T47D (cell line): Measurements from ENCODE around the gene NUP107.
"Not testable (repeated sequence)": the region's sequence is repeated elsewhere in the genome, so short reads cannot be mapped to it uniquely, and the experiment has no call there.

Experiments used
- DNase-seq, 2 experiments: peaks; one replicate each; pipeline versions ENCODE4 v3.0.0 to v3.0.0-alpha.2; 2011 to 2012; ENCODE audit warnings: low read depth in 1 of 2, low spot score in 1 of 2
- JUND ChIP-seq: IDR thresholded peaks from 2 replicates; pipeline ENCODE4 v1.6.1; 2012; ENCODE audit warnings: low read depth
- in situ Hi-C: cut with HindIII; loops from 2 replicates; pipeline ENCODE4 v1.10.0; 2016; ENCODE audit warnings: low sequenced_read_pairs, low pct_unique_long_range_greater_than_20kb

Gene NUP107

GRCh38 chr12:68673788-68674187, 13.0 kb upstream of the NUP107 start:
- in situ Hi-C loops, result no loop called here
- no peak for DNase-seq
- TF ChIP-seq JUND, result no peak

- DNase-seq, result no peak
- in situ Hi-C loops, result no loop called here
- TF ChIP-seq JUND, result no peak
Measured at GRCh38 chr12:68674376-68674775, 12.4 kb upstream of the NUP107 start.

GRCh38 chr12:68675101-68675842, 11.5 kb upstream of the NUP107 start:
- in situ Hi-C loops, result no loop called here
- DNase-seq, result no peak
- TF ChIP-seq JUND, result no peak

- DNase-seq, in situ Hi-C loops: not testable (repeated sequence)
Measured at GRCh38 chr12:68676854-68677253, 9.9 kb upstream of the NUP107 start.

- no peak for TF ChIP-seq JUND
Measured at GRCh38 chr12:68686262-68686594, 550 bp upstream of the NUP107 start.

GRCh38 chr12:68695454-68695853, 8.7 kb downstream of the NUP107 start:
- in situ Hi-C loops, result no loop called here
- no peak for DNase-seq
- TF ChIP-seq JUND, result no peak

More at GRCh38 chr12:68686262-68686594, 550 bp upstream of the NUP107 start:
- DNase-seq, result no peak
- in situ Hi-C loops, result no loop called here

GRCh38 chr12:68699486-68699885, 12.7 kb downstream of the NUP107 start:
- DNase-seq, result no peak
- no peak for TF ChIP-seq JUND
- in situ Hi-C loops, result no loop called here

GRCh38 chr12:68727776-68728175, 41.0 kb downstream of the NUP107 start:
- in situ Hi-C loops, result no loop called here
- DNase-seq, result no peak
- TF ChIP-seq JUND, result no peak

- TF ChIP-seq JUND, result no peak
- DNase-seq, result no peak
- in situ Hi-C loops, result no loop called here
Measured at GRCh38 chr12:68733661-68734071, 46.9 kb downstream of the NUP107 start.

GRCh38 chr12:68739891-68740290, 53.1 kb downstream of the NUP107 start:
- DNase-seq, result no peak
- no peak for TF ChIP-seq JUND
- in situ Hi-C loops, result no loop called here

- in situ Hi-C loops, result no loop called here
- no peak for TF ChIP-seq JUND
- DNase-seq, result no peak
Measured at GRCh38 chr12:68743356-68743755, 56.6 kb downstream of the NUP107 start.

GRCh38 chr12:68745376-68745903, 58.7 kb downstream of the NUP107 start:
- TF ChIP-seq JUND, result no peak
- in situ Hi-C loops, result no loop called here
- DNase-seq, result no peak

- in situ Hi-C loops, result no loop called here
- peak; percentile 94 to 96 for DNase-seq
- no peak for TF ChIP-seq JUND
Measured at GRCh38 chr12:68745904-68746571, 59.3 kb downstream of the NUP107 start, which contains the start of gene SLC35E3. TSS of gene SLC35E3 (plus strand) at chr12:68746176. CDS start at chr12:68746378, 202 bp downstream.
